C1 segment of cervical spinal cord (tissue), 14 donors: ENCODE data around the gene KPNA6.

ENCODE experiments used
- DNase-seq, 14 donors: peaks; one replicate each; lab custom pipeline; 2025; lab: John Stamatoyannopoulos, UW

Gene KPNA6

GRCh38 chr1:32216566-32216965, 108.7 kb downstream of the KPNA6 start:
- DNase-seq = no peak

- DNase-seq = no peak
These were observed 111.2 kb downstream of the KPNA6 start for GRCh38 chr1:32219022-32219421.

GRCh38 chr1:32220746-32221580, 113.1 kb downstream of the KPNA6 start:
- DNase-seq = no peak

GRCh38 chr1:32221581-32221979, 113.7 kb downstream of the KPNA6 start:
- DNase-seq = no peak

- peak in 13 of 14 donors; percentile 33 to 90 (median 87) for DNase-seq
These were observed 114.3 kb downstream of the KPNA6 start, which contains the start of the genes EIF3I and TMEM234 for GRCh38 chr1:32221980-32222755. Gene EIF3I (plus strand): TSS chr1:32222407. CDS start chr1:32222442, 35 bp downstream. Gene TMEM234 (minus strand): TSS chr1:32222353. CDS start chr1:32222322, 31 bp downstream.

GRCh38 chr1:32223683-32224082, 115.8 kb downstream of the KPNA6 start:
- no peak for DNase-seq

GRCh38 chr1:32224285-32224684, 116.4 kb downstream of the KPNA6 start:
- no peak for DNase-seq
